ENCODE data around the gene CPLX3. TPM values are rescaled to one million over a fixed set of nuclear protein-coding genes. Genes with fewer than 3 reads are reported as not detected.
A peak's percentile ranks its signal among the peaks of the same experiment; 100 is the strongest.

Gene CPLX3
- total RNA-seq, 4 donors from 2014 or later: 0.47 TPM; not detected in 3

- Histone ChIP-seq H3K4me3 (peak overlapping the region; percentile 84), H3K27ac (no peak overlapping the region), H3K36me3 (no peaks in the 10 kb centered on the region), H3K9me3 (no peaks in the 10 kb centered on the region), H3K27me3 (no peaks in the 10 kb centered on the region), H3K4me1 (peaks cover 64% of the 10 kb centered on the region)
- WGBS: 40% methylated on average over 16 of the region's 16 CpGs
- no peak for DNase-seq (ENCODE audit: low spot score in 2 of 2)
- no peak for TF ChIP-seq POLR2AphosphoS5 (IDR thresholded peaks at IDR 0.05)
- TF ChIP-seq EP300 (IDR thresholded peaks at IDR 0.05): no peak
- TF ChIP-seq CTCF (IDR thresholded peaks at IDR 0.05): no peak
- no peak for TF ChIP-seq POLR2A (IDR thresholded peaks at IDR 0.05)
Observed at GRCh38 chr15:74780523-74781430, 45.6 kb upstream of the CPLX3 start.

GRCh38 chr15:74781431-74782258 lies 44.8 kb upstream of the CPLX3 start, which contains the start of gene CSK:
CSK (plus strand) TSS chr15:74782080; CDS start chr15:74798298, 16,218 bp downstream.
- DNase-seq (ENCODE audit: low spot score in 2 of 2): no peak
- Histone ChIP-seq H3K27ac (peak within 1 kb of the TSS; percentile 94), H3K27me3 (no peaks in the 10 kb centered on the region), H3K9me3 (no peaks in the 10 kb centered on the region), H3K4me3 (peak within 1 kb of the TSS; percentile 84), H3K36me3 (no peaks in the 10 kb centered on the region), H3K4me1 (peaks cover 73% of the 10 kb centered on the region)
- TF ChIP-seq POLR2AphosphoS5 (IDR thresholded peaks at IDR 0.05): no peak
- TF ChIP-seq CTCF (IDR thresholded peaks at IDR 0.05): peak; percentile 8 to 68
- peak in 1 of 2 donors; percentile 71 for TF ChIP-seq POLR2A (IDR thresholded peaks at IDR 0.05)
- WGBS: 2% methylated on average over 16 of the region's 74 CpGs

- DNase-seq (ENCODE audit: low spot score in 2 of 2): no peak
- no peaks in the 10 kb centered on the region for H3K27me3 ChIP-seq
- peaks cover 73% of the 10 kb centered on the region for H3K4me1 ChIP-seq
- H3K4me3 ChIP-seq: peak overlapping the region; percentile 84
- H3K9me3 ChIP-seq: no peaks in the 10 kb centered on the region
- WGBS: 1% methylated on average over 33 of the region's 72 CpGs
- no peaks in the 10 kb centered on the region for H3K36me3 ChIP-seq
- peak overlapping the region; percentile 94 for H3K27ac ChIP-seq
- TF ChIP-seq POLR2AphosphoS5 (IDR thresholded peaks at IDR 0.05): no peak
- TF ChIP-seq POLR2A (IDR thresholded peaks at IDR 0.05): no peak
- TF ChIP-seq EP300 (IDR thresholded peaks at IDR 0.05): no peak
- TF ChIP-seq CTCF (IDR thresholded peaks at IDR 0.05): no peak
Observed at GRCh38 chr15:74782259-74783071, 44.0 kb upstream of the CPLX3 start.

GRCh38 chr15:74783072-74783807 lies 43.2 kb upstream of the CPLX3 start:
- no peaks in the 10 kb centered on the region for H3K27me3 ChIP-seq
- 6% methylated on average over 11 of the region's 13 CpGs for WGBS
- no peak for TF ChIP-seq POLR2A (IDR thresholded peaks at IDR 0.05)
- no peak for TF ChIP-seq POLR2AphosphoS5 (IDR thresholded peaks at IDR 0.05)
- TF ChIP-seq EP300 (IDR thresholded peaks at IDR 0.05): no peak
- no peak for TF ChIP-seq CTCF (IDR thresholded peaks at IDR 0.05)
- H3K27ac ChIP-seq: peak overlapping the region; percentile 94
- no peaks in the 10 kb centered on the region for H3K9me3 ChIP-seq
- peak overlapping the region; percentile 84 for H3K4me3 ChIP-seq
- H3K4me1 ChIP-seq: peaks cover 74% of the 10 kb centered on the region
- H3K36me3 ChIP-seq: no peaks in the 10 kb centered on the region
- DNase-seq (ENCODE audit: low spot score in 2 of 2): no peak
